Subcutaneous adipose tissue (tissue), 4 donors: ENCODE measurements around the gene ITIH5. TPM values are rescaled to one million over a fixed set of nuclear protein-coding genes. Genes with fewer than 3 reads are reported as not detected.

Experiments used
- CTCF ChIP-seq: fragments of 450-650 bp; IDR thresholded peaks from one replicate; pipeline ENCODE4 v1.5.1; 2016; ENCODE audit warnings: low read depth, mild to moderate bottlenecking, control low read depth, antibody characterized with exemption, moderate library complexity
- total RNA-seq, 4 donors: library from RNA; depleted of rRNA; stranded (reverse); fragments of >200 nt; gene quantifications; one replicate each; pipeline ENCODE4 v1.1.0, GENCODE V29; 2016

ITIH5 gene
- total RNA-seq = 100 to 1,000 TPM; 149 to 377 (median 239) TPM

- TF ChIP-seq CTCF = no peak
Measured at GRCh38 chr10:7666253-7667023, at the start of gene ITIH5. Gene ITIH5 (minus strand): TSS chr10:7666966. CDS start chr10:7666892, 74 bp downstream.

- no peak for TF ChIP-seq CTCF
Measured at GRCh38 chr10:7715515-7715914, 48.7 kb upstream of the ITIH5 start.

- TF ChIP-seq CTCF = no peak
Measured at GRCh38 chr10:7710446-7710845, 43.7 kb upstream of the ITIH5 start.

- no peak for TF ChIP-seq CTCF
Measured at GRCh38 chr10:7708832-7709231, 42.1 kb upstream of the ITIH5 start.

GRCh38 chr10:7707858-7708622, 41.3 kb upstream of the ITIH5 start:
- no peak for TF ChIP-seq CTCF

- no peak for TF ChIP-seq CTCF
Measured at GRCh38 chr10:7707102-7707501, 40.3 kb upstream of the ITIH5 start.

- no peak for TF ChIP-seq CTCF
Measured at GRCh38 chr10:7706534-7707073, 39.8 kb upstream of the ITIH5 start.
